SKM-1 (cell line): Measurements from ENCODE around the gene ATP6V1C2.

Source experiments
- DNase-seq: peaks from one replicate; lab custom pipeline; 2025; ENCODE audit not compliant: unreplicated experiment; lab: John Stamatoyannopoulos, UW

Gene ATP6V1C2

GRCh38 chr2:10732924-10733565 is 11.6 kb downstream of the ATP6V1C2 start:
- DNase-seq: no peak

- no peak for DNase-seq
Observed at GRCh38 chr2:10733566-10733925, 12.1 kb downstream of the ATP6V1C2 start.

- no peak for DNase-seq
Observed at GRCh38 chr2:10733980-10734379, 12.6 kb downstream of the ATP6V1C2 start.

- no peak for DNase-seq
Observed at GRCh38 chr2:10738192-10738591, 16.8 kb downstream of the ATP6V1C2 start.

- DNase-seq: no peak
Observed at GRCh38 chr2:10740226-10740625, 18.8 kb downstream of the ATP6V1C2 start.

- DNase-seq: no peak
Observed at GRCh38 chr2:10741139-10741538, 19.7 kb downstream of the ATP6V1C2 start.

GRCh38 chr2:10742666-10743065 is 21.2 kb downstream of the ATP6V1C2 start:
- DNase-seq: no peak

GRCh38 chr2:10750610-10751009 is 29.2 kb downstream of the ATP6V1C2 start:
- no peak for DNase-seq

GRCh38 chr2:10752236-10752635 is 30.8 kb downstream of the ATP6V1C2 start:
- no peak for DNase-seq

GRCh38 chr2:10753156-10753555 is 31.7 kb downstream of the ATP6V1C2 start:
- no peak for DNase-seq

- DNase-seq: no peak
Observed at GRCh38 chr2:10753876-10754275, 32.4 kb downstream of the ATP6V1C2 start.

- DNase-seq: no peak
Observed at GRCh38 chr2:10755621-10756020, 34.2 kb downstream of the ATP6V1C2 start.

- no peak for DNase-seq
Observed at GRCh38 chr2:10757814-10758286, 36.4 kb downstream of the ATP6V1C2 start.

GRCh38 chr2:10759151-10759714 is 37.8 kb downstream of the ATP6V1C2 start:
- no peak for DNase-seq

GRCh38 chr2:10760794-10761504 is 39.5 kb downstream of the ATP6V1C2 start:
- no peak for DNase-seq

- DNase-seq: no peak
Observed at GRCh38 chr2:10761591-10761990, 40.2 kb downstream of the ATP6V1C2 start.

- DNase-seq: no peak
Observed at GRCh38 chr2:10762651-10763460, 41.4 kb downstream of the ATP6V1C2 start.

- no peak for DNase-seq
Observed at GRCh38 chr2:10763461-10763800, 42.0 kb downstream of the ATP6V1C2 start.

GRCh38 chr2:10764096-10764785 is 42.8 kb downstream of the ATP6V1C2 start:
- DNase-seq: no peak

GRCh38 chr2:10764896-10765295 is 43.5 kb downstream of the ATP6V1C2 start:
- no peak for DNase-seq

- DNase-seq: no peak
Observed at GRCh38 chr2:10765461-10765860, 44.0 kb downstream of the ATP6V1C2 start.
